Neutrophil (primary cell): Measurements from ENCODE around the gene ETV5.

Experiments
- H3K27ac ChIP-seq: fragments of 200-600 bp; sonication (generic); 2 replicates; pipeline ENCODE4 v1.5.1; 2016; ENCODE audit warnings: mild to moderate bottlenecking, moderate library complexity
- H3K27me3 ChIP-seq: fragments of 200-600 bp; sonication (generic); 2 replicates; pipeline ENCODE4 v1.6.0; 2016; ENCODE audit warnings: mild to moderate bottlenecking
- H3K36me3 ChIP-seq: fragments of 200-600 bp; sonication (generic); 2 replicates; pipeline ENCODE4 v1.5.1; 2017
- H3K4me1 ChIP-seq, 2 experiments: fragments of 200-600 bp in 1 of 2; sonication (generic) in 1 of 2; 1 replicate in 1 of 2; 2 replicates in 1 of 2; pipeline versions ENCODE4 v1.5.1 to v1.6.1; 2013 to 2016; ENCODE audit warnings: low read depth in 1 of 2, low read length in 1 of 2, mild to moderate bottlenecking in 1 of 2, moderate library complexity in 1 of 2; ENCODE audit not compliant: control insufficient read depth in 1 of 2, insufficient read depth in 1 of 2
- H3K4me3 ChIP-seq, 2 experiments: fragments of 200-600 bp in 1 of 2; sonication (generic) in 1 of 2; 1 replicate in 1 of 2; 2 replicates in 1 of 2; pipeline ENCODE4 v1.5.1; 2013 to 2016; ENCODE audit warnings: low read depth in 1 of 2, low read length in 1 of 2, mild to moderate bottlenecking in 1 of 2, moderate library complexity in 1 of 2
- H3K9me3 ChIP-seq: fragments of 200-600 bp; sonication (generic); 2 replicates; pipeline ENCODE4 v1.5.1; 2016
- CTCF ChIP-seq: fragments of 200-600 bp; sonication (generic); IDR thresholded peaks from 2 replicates; pipeline ENCODE4 v1.5.1; 2016; ENCODE audit warnings: antibody characterized with exemption

The ETV5 gene

GRCh38 chr3:186129206-186129605 lies 20.3 kb upstream of the ETV5 start:
- Histone ChIP-seq H3K9me3 (no peaks in the 10 kb centered on the region), H3K4me3 (no peak overlapping the region), H3K27ac (no peak overlapping the region), H3K27me3 (no peaks in the 10 kb centered on the region), H3K4me1 (no peaks in the 10 kb centered on the region), H3K36me3 (no peaks in the 10 kb centered on the region)
- no peak for TF ChIP-seq CTCF

DNA sequence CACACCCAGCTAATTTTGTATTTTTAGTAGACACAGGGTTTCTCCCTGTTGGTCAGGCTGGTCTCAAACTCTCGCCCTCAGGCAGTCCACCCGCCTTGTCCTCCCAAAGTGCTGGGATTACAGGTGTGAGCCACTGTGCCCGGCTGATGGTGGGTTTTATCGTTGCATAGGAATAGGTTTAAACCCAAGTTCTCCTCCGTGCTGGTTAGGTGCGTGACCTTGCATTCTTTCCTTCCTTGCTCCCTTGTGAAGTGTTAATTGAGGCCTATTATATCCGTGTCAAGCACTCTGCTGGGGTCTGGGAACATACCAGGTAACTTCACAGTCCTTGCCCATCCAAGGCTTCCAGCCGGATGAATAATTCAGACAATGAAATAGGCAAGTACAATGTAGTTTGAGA lies 19.3 kb upstream of the ETV5 start:
- no peak overlapping the region for H3K27ac ChIP-seq
- no peaks in the 10 kb centered on the region for H3K36me3 ChIP-seq
- no peaks in the 10 kb centered on the region for H3K4me1 ChIP-seq
- H3K4me3 ChIP-seq = no peak overlapping the region
- no peaks in the 10 kb centered on the region for H3K27me3 ChIP-seq
- TF ChIP-seq CTCF = no peak
- no peaks in the 10 kb centered on the region for H3K9me3 ChIP-seq

GRCh38 chr3:186127463-186127862 lies 18.6 kb upstream of the ETV5 start:
- no peak for TF ChIP-seq CTCF

GRCh38 chr3:186125118-186125517 lies 16.2 kb upstream of the ETV5 start:
- Histone ChIP-seq H3K36me3 (no peaks in the 10 kb centered on the region), H3K27ac (no peak overlapping the region), H3K9me3 (no peaks in the 10 kb centered on the region), H3K4me1 (no peaks in the 10 kb centered on the region), H3K4me3 (no peak overlapping the region), H3K27me3 (peaks cover 9% of the 10 kb centered on the region)
- TF ChIP-seq CTCF = no peak

More at GRCh38 chr3:186127463-186127862, 18.6 kb upstream of the ETV5 start:
- H3K9me3 ChIP-seq = no peaks in the 10 kb centered on the region
- H3K27ac ChIP-seq = no peak overlapping the region
- no peaks in the 10 kb centered on the region for H3K4me1 ChIP-seq
- H3K4me3 ChIP-seq = no peak overlapping the region
- H3K27me3 ChIP-seq = no peaks in the 10 kb centered on the region
- no peaks in the 10 kb centered on the region for H3K36me3 ChIP-seq

GRCh38 chr3:186124592-186124991 lies 15.7 kb upstream of the ETV5 start:
- no peaks in the 10 kb centered on the region for H3K4me1 ChIP-seq
- no peak for TF ChIP-seq CTCF
- no peaks in the 10 kb centered on the region for H3K9me3 ChIP-seq
- no peak overlapping the region for H3K4me3 ChIP-seq
- H3K27me3 ChIP-seq = peaks cover 15% of the 10 kb centered on the region
- H3K27ac ChIP-seq = no peak overlapping the region
- H3K36me3 ChIP-seq = no peaks in the 10 kb centered on the region

- peaks cover 28% of the 10 kb centered on the region for H3K27me3 ChIP-seq
- no peaks in the 10 kb centered on the region for H3K4me1 ChIP-seq
- no peaks in the 10 kb centered on the region for H3K36me3 ChIP-seq
- no peaks in the 10 kb centered on the region for H3K9me3 ChIP-seq
- no peak overlapping the region for H3K4me3 ChIP-seq
- no peak for TF ChIP-seq CTCF
- H3K27ac ChIP-seq = no peak overlapping the region
Measured at GRCh38 chr3:186123012-186123411, 14.1 kb upstream of the ETV5 start.
